Measurements from ENCODE around the gene GBA3. TPM values are rescaled to one million over a fixed set of nuclear protein-coding genes. Genes with fewer than 3 reads are reported as not detected.

The GBA3 gene
- total and polyA plus RNA-seq, 2 donors (not counting 3 experiments of a cell fraction or from before 2014, with no cell fraction given): not detected

GRCh38 chr4:22708961-22709360, 16.2 kb downstream of the GBA3 start:
- Histone ChIP-seq H3K36me3 (ENCODE audit: control insufficient read depth in 2 of 2, extremely low read depth in 1 of 2, insufficient read depth in 2 of 2, low read length in 2 of 2) (no peaks in the 10 kb centered on the region), H4K20me1 (replicated peaks; ENCODE audit: control insufficient read depth, extremely low read depth, insufficient read depth, low read length) (no peaks in the 10 kb centered on the region), H3K9me1 (replicated peaks; ENCODE audit: control insufficient read depth, extremely low read depth, insufficient read depth, low read length) (no peaks in the 10 kb centered on the region), H3K79me2 (ENCODE audit: control insufficient read depth, insufficient read depth, low read length) (no peaks in the 10 kb centered on the region), H3K9me3 (replicated peaks; ENCODE audit: control insufficient read depth, insufficient read depth, low read length) (no peaks in the 10 kb centered on the region), H2AFZ (ENCODE audit: low read depth, low read length) (no peak overlapping the region), H3K27ac (ENCODE audit: insufficient read depth, low read depth, low read length) (no peak overlapping the region), H3K4me2 (ENCODE audit: insufficient read depth, low read length) (no peak overlapping the region), H3K27me3 (ENCODE audit: control insufficient read depth in 2 of 2, insufficient read depth in 2 of 2, low read length in 2 of 2) (no peaks in the 10 kb centered on the region), H3K4me3 (replicated peaks in 1 of 3; ENCODE audit: insufficient read depth in 1 of 3, low read depth in 1 of 3, low read length in 3 of 3) (no peak overlapping the region), H3K9ac (replicated peaks; ENCODE audit: extremely low read depth, insufficient read depth, low read length) (no peak overlapping the region), H3K4me1 (ENCODE audit: control insufficient read depth, extremely low read depth, insufficient read depth, low read length) (no peaks in the 10 kb centered on the region)
- no TSS peak for BruUV-seq (replicated peaks)
- FAIRE-seq (no peak), DNase-seq (ENCODE audit: low read depth, low spot score) (no peak)
- dilution Hi-C loops (cut with MboI; ENCODE audit: extremely low pct_ligation_motif_present, low sequenced_read_pairs) (no loop called here), intact Hi-C loops (cut with micrococcal nuclease) (no loop called here)
- POLR2A ChIA-PET: no interaction called here
- TF ChIP-seq MYC (IDR thresholded peaks at IDR 0.05; ENCODE audit: low read depth, low read length): no peak
- TF ChIP-seq JUN (IDR thresholded peaks at IDR 0.05; ENCODE audit: borderline replicate concordance, insufficient read depth, insufficient read length, low read depth): no peak
- TF ChIP-seq POLR2AphosphoS5 (IDR thresholded peaks at IDR 0.05; ENCODE audit: insufficient read depth, low read depth, low read length): no peak
- TF ChIP-seq FOS (IDR thresholded peaks at IDR 0.05; ENCODE audit: borderline replicate concordance, insufficient read depth, low read length): no peak
- TF ChIP-seq MAX (IDR thresholded peaks at IDR 0.05; ENCODE audit: insufficient read depth, insufficient read length): no peak
- TF ChIP-seq CTCF (IDR thresholded peaks at IDR 0.05; ENCODE audit: extremely low read depth in 1 of 2, insufficient read depth in 1 of 2, low read depth in 1 of 2, low read length in 2 of 2): no peak
- TF ChIP-seq GATA2 (IDR thresholded peaks at IDR 0.05; ENCODE audit: insufficient read depth, insufficient read length, low read depth, low read length): no peak
- CTCF ChIA-PET: no interaction called here

Measured in endothelial cell of umbilical vein (primary cell).